BJ (cell line): ENCODE data around the gene IFITM10. TPM values are rescaled to one million over a fixed set of nuclear protein-coding genes. Genes with fewer than 3 reads are reported as not detected.

Experiments used
- polyA plus RNA-seq: library from polyadenylated mRNA; depleted of rRNA; stranded (reverse); fragments of >200 nt; gene quantifications from 2 replicates; pipeline ENCODE4 v1.2.3, GENCODE V29; 2011; rRNA removed

Gene IFITM10
- polyA plus RNA-seq, 1 experiment: 0.22 TPM

Other genes starting within 250 kb of the IFITM10 start
- gene DUSP8, start 178.3 kb downstream of the IFITM10 start, polyA plus RNA-seq: 1.9 and 3.4 TPM in 2 replicates
- not detected in 2 replicates for gene KRTAP5-1, start 165.3 kb downstream of the IFITM10 start, polyA plus RNA-seq
- gene KRTAP5-2, start 152.3 kb downstream of the IFITM10 start, polyA plus RNA-seq: not detected in 2 replicates
- not detected in 2 replicates for gene KRTAP5-3, start 142.1 kb downstream of the IFITM10 start, polyA plus RNA-seq
- not detected in 2 replicates for gene KRTAP5-4, start 128.5 kb downstream of the IFITM10 start, polyA plus RNA-seq
- not detected in 2 replicates for gene KRTAP5-5, start 120.8 kb downstream of the IFITM10 start, polyA plus RNA-seq
- gene KRTAP5-6, start 53.4 kb downstream of the IFITM10 start, polyA plus RNA-seq: not detected in 2 replicates
- 89.9 and 206 TPM in 2 replicates for gene CTSD, start 13.3 kb upstream of the IFITM10 start, polyA plus RNA-seq
- gene SYT8, start 84.4 kb upstream of the IFITM10 start, polyA plus RNA-seq: not detected in 2 replicates
- gene TNNI2, start 88.4 kb upstream of the IFITM10 start, polyA plus RNA-seq: not detected in 2 replicates
- gene LSP1, start 102.5 kb upstream of the IFITM10 start, polyA plus RNA-seq: not detected in 2 replicates
- not detected in 2 replicates for gene PRR33, start 141.3 kb upstream of the IFITM10 start, polyA plus RNA-seq
- not detected in 2 replicates for gene TNNT3, start 169.1 kb upstream of the IFITM10 start, polyA plus RNA-seq
- 39.8 and 43.5 TPM in 2 replicates for gene MRPL23, start 196.7 kb upstream of the IFITM10 start, polyA plus RNA-seq
- gene H19, start 247.2 kb upstream of the IFITM10 start, polyA plus RNA-seq: 1.7 and 1.9 TPM in 2 replicates